Stimulated activated CD8-positive, alpha-beta memory T cell treated with anti-CD3 and anti-CD28 coated beads, Interleukin-4, amount 100 ng/mL, for 4 hours (primary cell): ENCODE measurements around the gene NIPBL.
"Not testable (repeated sequence)": the region's sequence is repeated elsewhere in the genome, so short reads cannot be mapped to it uniquely, and the experiment has no call there.

Experiments
- DNase-seq, 2 donors: peaks; one replicate each; pipeline ENCODE4 v3.0.0-alpha.2; 2020; ENCODE audit warnings: low read depth in 2 of 2, low spot score in 1 of 2

NIPBL gene

GRCh38 chr5:36876299-36876964 lies at the start of gene NIPBL:
TSS of gene NIPBL (plus strand) at chr5:36876769. CDS start at chr5:36953697, 76,928 bp downstream.
- DNase-seq: peak; percentile 71 to 74

GRCh38 chr5:36832274-36832673 lies 44.3 kb upstream of the NIPBL start:
- no peak for DNase-seq

- DNase-seq: no peak
Measured at GRCh38 chr5:36836831-36837230, 39.7 kb upstream of the NIPBL start.

- no peak for DNase-seq
Measured at GRCh38 chr5:36839489-36840476, 36.8 kb upstream of the NIPBL start.

GRCh38 chr5:36841677-36842076 lies 34.9 kb upstream of the NIPBL start:
- DNase-seq: no peak

- no peak for DNase-seq
Measured at GRCh38 chr5:36842087-36842486, 34.5 kb upstream of the NIPBL start.

GRCh38 chr5:36844305-36844704 lies 32.3 kb upstream of the NIPBL start:
- DNase-seq: no peak

- DNase-seq: not testable (repeated sequence)
Measured at GRCh38 chr5:36848545-36848944, 28.0 kb upstream of the NIPBL start.

GRCh38 chr5:36852903-36853302 lies 23.7 kb upstream of the NIPBL start:
- not testable (repeated sequence) for DNase-seq

GRCh38 chr5:36854402-36855140 lies 22.0 kb upstream of the NIPBL start:
- DNase-seq: no peak

GRCh38 chr5:36855141-36855495 lies 21.5 kb upstream of the NIPBL start:
- no peak for DNase-seq

- no peak for DNase-seq
Measured at GRCh38 chr5:36861871-36862270, 14.7 kb upstream of the NIPBL start.

GRCh38 chr5:36870399-36871040 lies 6.0 kb upstream of the NIPBL start:
- no peak for DNase-seq

GRCh38 chr5:36874465-36874864 lies 2.1 kb upstream of the NIPBL start:
- no peak for DNase-seq

GRCh38 chr5:36875051-36875789 lies 1.3 kb upstream of the NIPBL start:
- DNase-seq: no peak

GRCh38 chr5:36875790-36876298 lies 725 bp upstream of the NIPBL start:
- peak; percentile 45 to 53 for DNase-seq

GRCh38 chr5:36876965-36877666 lies 547 bp downstream of the NIPBL start:
- peak; percentile 27 to 30 for DNase-seq

- no peak for DNase-seq
Measured at GRCh38 chr5:36877667-36878391, 1.3 kb downstream of the NIPBL start.
